HEK293 (cell line): Measurements from ENCODE around the gene CSNK1E.
A peak's percentile ranks its signal among the peaks of the same experiment; 100 is the strongest.

ENCODE experiments used
- EGR2 ChIP-seq: fragments of 450-650 bp; formaldehyde crosslinking; IDR thresholded peaks from 2 replicates; pipeline ENCODE4 v1.5.1; 2016; ENCODE audit warnings: low read depth, missing biosample characterization, missing genetic modification characterization
- GLIS1 ChIP-seq: fragments of 450-650 bp; formaldehyde crosslinking; IDR thresholded peaks from 2 replicates; pipeline ENCODE4 v1.5.1; 2016; ENCODE audit warnings: missing biosample characterization, missing genetic modification characterization
- GLIS2 ChIP-seq: fragments of 450-650 bp; formaldehyde crosslinking; IDR thresholded peaks from 2 replicates; pipeline ENCODE4 v1.5.1; 2016; ENCODE audit warnings: missing biosample characterization, missing genetic modification characterization
- HOXC10 ChIP-seq: sonication (generic); formaldehyde crosslinking; IDR thresholded peaks from 2 replicates; pipeline ENCODE4 v1.8.1; 2023; ENCODE audit warnings: mild to moderate bottlenecking, missing genetic modification reagents
- KLF16 ChIP-seq: fragments of 450-650 bp; formaldehyde crosslinking; IDR thresholded peaks from 2 replicates; pipeline ENCODE4 v1.5.1; 2017; ENCODE audit warnings: missing biosample characterization, missing genetic modification characterization
- KLF9 ChIP-seq: fragments of 450-650 bp; formaldehyde crosslinking; IDR thresholded peaks from 2 replicates; pipeline ENCODE4 v1.5.1; 2016; ENCODE audit warnings: missing biosample characterization, missing genetic modification characterization, low read depth
- PRDM10 ChIP-seq: fragments of 450-650 bp; formaldehyde crosslinking; IDR thresholded peaks from 2 replicates; pipeline ENCODE4 v1.5.1; 2016; ENCODE audit warnings: missing biosample characterization, missing genetic modification characterization
- SP3 ChIP-seq: fragments of 450-650 bp; formaldehyde crosslinking; IDR thresholded peaks from 2 replicates; pipeline ENCODE4 v1.5.1; 2016; ENCODE audit warnings: missing biosample characterization, missing genetic modification characterization
- SP7 ChIP-seq: fragments of 450-650 bp; formaldehyde crosslinking; IDR thresholded peaks from 2 replicates; pipeline ENCODE4 v1.5.1; 2016; ENCODE audit warnings: missing biosample characterization, missing genetic modification characterization
- ZBTB10 ChIP-seq: fragments of 450-650 bp; formaldehyde crosslinking; IDR thresholded peaks from 2 replicates; pipeline ENCODE4 v1.5.1; 2016; ENCODE audit warnings: missing biosample characterization, missing genetic modification characterization
- ZBTB26 ChIP-seq: fragments of 450-650 bp; formaldehyde crosslinking; optimal IDR thresholded peaks from 2 replicates; pipeline ENCODE3; 2016; ENCODE audit warnings: missing biosample characterization, mild to moderate bottlenecking, missing genetic modification characterization
- ZBTB7A ChIP-seq: fragments of 450-650 bp; formaldehyde crosslinking; IDR thresholded peaks from 2 replicates; pipeline ENCODE4 v1.5.1; 2016; ENCODE audit warnings: low read depth, missing biosample characterization, missing genetic modification characterization
- ZBTB8A ChIP-seq: fragments of 450-650 bp; formaldehyde crosslinking; IDR thresholded peaks from 2 replicates; pipeline ENCODE4 v1.5.1; 2016; ENCODE audit warnings: missing biosample characterization, missing genetic modification characterization
- ZNF274 ChIP-seq, 2 experiments: fragments of 200-500 bp in 1 of 2; fragments of 450-650 bp in 1 of 2; sonication (Bioruptor generic) in 1 of 2; formaldehyde crosslinking in 1 of 2; IDR thresholded peaks; 2 replicates each; pipeline versions ENCODE4 v1.5.1 to v1.6.1; 2014 to 2016; ENCODE audit warnings: borderline replicate concordance in 1 of 2, inconsistent platforms in 1 of 2, low read length in 1 of 2, missing biosample characterization in 1 of 2, missing genetic modification characterization in 1 of 2
- ZNF335 ChIP-seq: fragments of 450-650 bp; formaldehyde crosslinking; conservative IDR thresholded peaks from 2 replicates; pipeline ENCODE4 v1.5.1; 2016; ENCODE audit warnings: missing biosample characterization, missing genetic modification characterization
- ZNF341 ChIP-seq: fragments of 450-650 bp; formaldehyde crosslinking; IDR thresholded peaks from 2 replicates; pipeline ENCODE4; 2016; ENCODE audit warnings: low read depth, missing biosample characterization, missing genetic modification characterization
- ZNF350 ChIP-seq: fragments of 450-650 bp; formaldehyde crosslinking; IDR thresholded peaks from 2 replicates; pipeline ENCODE4 v1.5.0; 2017; ENCODE audit warnings: missing biosample characterization, mild to moderate bottlenecking, missing genetic modification characterization
- ZNF391 ChIP-seq: fragments of 450-650 bp; formaldehyde crosslinking; IDR thresholded peaks from 2 replicates; pipeline ENCODE4 v1.5.1; 2016; ENCODE audit warnings: low read depth, missing biosample characterization, missing genetic modification characterization, borderline replicate concordance
- ZNF560 ChIP-seq: fragments of 450-650 bp; formaldehyde crosslinking; IDR thresholded peaks from 2 replicates; pipeline ENCODE4 v1.5.1; 2017; ENCODE audit warnings: missing biosample characterization, missing genetic modification characterization, borderline replicate concordance
- ZNF654 ChIP-seq: fragments of 450-650 bp; formaldehyde crosslinking; IDR thresholded peaks from 2 replicates; pipeline ENCODE4 v1.5.1; 2016; ENCODE audit warnings: low read depth, missing biosample characterization, missing genetic modification characterization
- ZNF785 ChIP-seq: fragments of 450-650 bp; formaldehyde crosslinking; IDR thresholded peaks from 2 replicates; pipeline ENCODE4 v1.5.1; 2016; ENCODE audit warnings: missing biosample characterization, missing genetic modification characterization
- ZSCAN30 ChIP-seq: fragments of 450-650 bp; IDR thresholded peaks from 2 replicates; pipeline ENCODE4 v1.5.1; 2018; ENCODE audit warnings: missing biosample characterization, mild to moderate bottlenecking, missing genetic modification characterization, moderate library complexity
- TF ChIP-seq, protein P1 (sequence below): fragments of 450-650 bp; formaldehyde crosslinking; IDR thresholded peaks from 2 replicates; pipeline ENCODE4 v1.5.1; 2016; ENCODE audit warnings: missing biosample characterization, missing genetic modification characterization
- TF ChIP-seq, protein P2 (sequence below): sonication (generic); formaldehyde crosslinking; IDR thresholded peaks from 2 replicates; pipeline ENCODE4 v1.8.1; 2022; ENCODE audit warnings: mild to moderate bottlenecking, moderate library complexity, missing genetic modification reagents
- TF ChIP-seq, protein P3 (sequence below): fragments of 450-650 bp; formaldehyde crosslinking; IDR thresholded peaks from 2 replicates; pipeline ENCODE4 v1.5.1; 2016; ENCODE audit warnings: missing biosample characterization, missing genetic modification characterization

CSNK1E gene

GRCh38 chr22:38272373-38273134 is 44.7 kb downstream of the CSNK1E start, which contains the start of gene TMEM184B (continued):
- TF ChIP-seq, protein P1, sequence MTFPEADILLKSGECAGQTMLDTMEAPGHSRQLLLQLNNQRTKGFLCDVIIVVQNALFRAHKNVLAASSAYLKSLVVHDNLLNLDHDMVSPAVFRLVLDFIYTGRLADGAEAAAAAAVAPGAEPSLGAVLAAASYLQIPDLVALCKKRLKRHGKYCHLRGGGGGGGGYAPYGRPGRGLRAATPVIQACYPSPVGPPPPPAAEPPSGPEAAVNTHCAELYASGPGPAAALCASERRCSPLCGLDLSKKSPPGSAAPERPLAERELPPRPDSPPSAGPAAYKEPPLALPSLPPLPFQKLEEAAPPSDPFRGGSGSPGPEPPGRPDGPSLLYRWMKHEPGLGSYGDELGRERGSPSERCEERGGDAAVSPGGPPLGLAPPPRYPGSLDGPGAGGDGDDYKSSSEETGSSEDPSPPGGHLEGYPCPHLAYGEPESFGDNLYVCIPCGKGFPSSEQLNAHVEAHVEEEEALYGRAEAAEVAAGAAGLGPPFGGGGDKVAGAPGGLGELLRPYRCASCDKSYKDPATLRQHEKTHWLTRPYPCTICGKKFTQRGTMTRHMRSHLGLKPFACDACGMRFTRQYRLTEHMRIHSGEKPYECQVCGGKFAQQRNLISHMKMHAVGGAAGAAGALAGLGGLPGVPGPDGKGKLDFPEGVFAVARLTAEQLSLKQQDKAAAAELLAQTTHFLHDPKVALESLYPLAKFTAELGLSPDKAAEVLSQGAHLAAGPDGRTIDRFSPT (tag by site-specific recombination): peak; percentile 90
- peak; percentile 97 for TF ChIP-seq EGR2 (tag by site-specific recombination)
- TF ChIP-seq, protein P2, sequence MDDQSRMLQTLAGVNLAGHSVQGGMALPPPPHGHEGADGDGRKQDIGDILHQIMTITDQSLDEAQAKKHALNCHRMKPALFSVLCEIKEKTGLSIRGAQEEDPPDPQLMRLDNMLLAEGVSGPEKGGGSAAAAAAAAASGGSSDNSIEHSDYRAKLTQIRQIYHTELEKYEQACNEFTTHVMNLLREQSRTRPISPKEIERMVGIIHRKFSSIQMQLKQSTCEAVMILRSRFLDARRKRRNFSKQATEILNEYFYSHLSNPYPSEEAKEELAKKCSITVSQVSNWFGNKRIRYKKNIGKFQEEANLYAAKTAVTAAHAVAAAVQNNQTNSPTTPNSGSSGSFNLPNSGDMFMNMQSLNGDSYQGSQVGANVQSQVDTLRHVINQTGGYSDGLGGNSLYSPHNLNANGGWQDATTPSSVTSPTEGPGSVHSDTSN (CRISPR knock-in tag): peak; percentile 56; the same call in 1 of the 2 replicates
- peak; percentile 70 for TF ChIP-seq ZNF335 (tag by site-specific recombination)
- TF ChIP-seq GLIS2 (tag by site-specific recombination): peak; percentile 98
- 0 out of 2 replicates have a peak, but pooled peaks have one; percentile 33 for TF ChIP-seq ZNF391 (tag by site-specific recombination)
- no peak for TF ChIP-seq ZNF274 (IDR thresholded peaks at IDR 0.05; ENCODE audit: low read length)
- no peak for TF ChIP-seq ZNF274 (tag by site-specific recombination; IDR thresholded peaks at IDR 0.05; ENCODE audit: borderline replicate concordance)
- TF ChIP-seq, protein P3, sequence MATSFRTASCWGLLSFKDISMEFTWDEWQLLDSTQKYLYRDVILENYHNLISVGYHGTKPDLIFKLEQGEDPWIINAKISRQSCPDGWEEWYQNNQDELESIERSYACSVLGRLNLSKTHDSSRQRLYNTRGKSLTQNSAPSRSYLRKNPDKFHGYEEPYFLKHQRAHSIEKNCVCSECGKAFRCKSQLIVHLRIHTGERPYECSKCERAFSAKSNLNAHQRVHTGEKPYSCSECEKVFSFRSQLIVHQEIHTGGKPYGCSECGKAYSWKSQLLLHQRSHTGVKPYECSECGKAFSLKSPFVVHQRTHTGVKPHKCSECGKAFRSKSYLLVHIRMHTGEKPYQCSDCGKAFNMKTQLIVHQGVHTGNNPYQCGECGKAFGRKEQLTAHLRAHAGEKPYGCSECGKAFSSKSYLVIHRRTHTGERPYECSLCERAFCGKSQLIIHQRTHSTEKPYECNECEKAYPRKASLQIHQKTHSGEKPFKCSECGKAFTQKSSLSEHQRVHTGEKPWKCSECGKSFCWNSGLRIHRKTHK (tag by site-specific recombination): no peak
- no peak for TF ChIP-seq ZNF560 (tag by site-specific recombination)
- 0 out of 2 replicates have a peak, but pooled peaks have one; percentile 42 for TF ChIP-seq PRDM10 (tag by site-specific recombination)
- no peak for TF ChIP-seq ZBTB10
- TF ChIP-seq ZBTB8A (tag by site-specific recombination): peak; percentile 54
- peak; percentile 91 for TF ChIP-seq ZNF341 (tag by site-specific recombination)
- TF ChIP-seq ZNF350 (tag by site-specific recombination): no peak
- peak; percentile 47; the same call in 1 of the 2 replicates for TF ChIP-seq SP3 (tag by site-specific recombination)
- no peak for TF ChIP-seq ZNF654 (tag by site-specific recombination)
- peak; percentile 61 for TF ChIP-seq ZBTB26 (tag by site-specific recombination)
- no peak for TF ChIP-seq ZNF785
- peak; percentile 33; the same call in 1 of the 2 replicates for TF ChIP-seq ZBTB7A
- peak; percentile 81 for TF ChIP-seq KLF9 (tag by site-specific recombination)
- TF ChIP-seq HOXC10 (CRISPR knock-in tag): no peak
- TF ChIP-seq ZSCAN30 (tag by site-specific recombination): peak; percentile 48; the same call in 1 of the 2 replicates
- TF ChIP-seq KLF16 (tag by site-specific recombination): peak; percentile 61; the same call in 1 of the 2 replicates
- TF ChIP-seq SP7: peak; percentile 44; the same call in 1 of the 2 replicates
- TF ChIP-seq GLIS1 (tag by site-specific recombination): peak; percentile 100
